B cell (primary cell): ENCODE measurements around the gene RRP1. TPM values are rescaled to one million over a fixed set of nuclear protein-coding genes. Genes with fewer than 3 reads are reported as not detected.

ENCODE experiments used
- ATAC-seq: fragments of 200-7000 bp; cut with Tn5 transposase; one replicate; pipeline ENCODE4 v1.10.0; 2021; ENCODE audit warnings: low read depth, mild to moderate bottlenecking, moderate number of reproducible peaks, moderate library complexity
- CTCF ChIA-PET: fragments of 350-600 bp; sonication (Branson Sonifier 250); formaldehyde crosslinking; loops from one replicate; lab custom pipeline; 2021; ENCODE audit warnings: antibody characterized with exemption, inconsistent platforms; lab: Charles Lee
- POLR2A ChIA-PET: fragments of 350-600 bp; sonication (Branson Sonifier 250); formaldehyde crosslinking; loops from one replicate; lab custom pipeline; 2021; ENCODE audit warnings: antibody characterized with exemption; lab: Charles Lee
- DNase-seq: peaks from one replicate; pipeline ENCODE4 v3.0.0; 2013
- H2AFZ ChIP-seq: 2 replicates; pipeline ENCODE4 v1.6.1; 2012; ENCODE audit warnings: mild to moderate bottlenecking, low read depth, low read length; ENCODE audit not compliant: insufficient read depth, poor library complexity, severe bottlenecking
- H3K27ac ChIP-seq, 2 donors: 1 replicate in 1 of 2; 2 replicates in 1 of 2; pipeline ENCODE4 v1.5.1; 2012 to 2013; ENCODE audit warnings: low read length in 2 of 2, mild to moderate bottlenecking in 2 of 2, moderate library complexity in 1 of 2
- H3K27me3 ChIP-seq, 4 experiments: fragments of 200-600 bp in 1 of 4; sonication (generic) in 1 of 4; replicated peaks in 1 of 4; 1 replicate in 2 of 4; 2 replicates in 2 of 4; pipeline versions ENCODE4 v1.6.1 to v1.7.0; 2013 to 2016; ENCODE audit warnings: low read length in 3 of 4, mild to moderate bottlenecking in 2 of 4, mixed read lengths in 1 of 4, moderate library complexity in 1 of 4; ENCODE audit not compliant: insufficient read depth in 4 of 4, control insufficient read depth in 3 of 4; ENCODE audit errors: control extremely low read depth in 1 of 4
- H3K36me3 ChIP-seq, 2 experiments: replicated peaks in 1 of 2; 1 replicate in 1 of 2; 2 replicates in 1 of 2; pipeline versions ENCODE4 v1.6.1 to v1.7.1; 2013; ENCODE audit warnings: low read length in 1 of 2; ENCODE audit not compliant: insufficient read depth in 2 of 2, control insufficient read depth in 1 of 2; ENCODE audit errors: control extremely low read depth in 1 of 2, extremely low read depth in 1 of 2
- H3K4me1 ChIP-seq, 2 donors: fragments of 200-600 bp in 1 of 2; sonication (generic) in 1 of 2; 1 replicate in 1 of 2; 2 replicates in 1 of 2; pipeline versions ENCODE4 v1.5.1 to v1.6.1; 2013 to 2017; ENCODE audit warnings: low read length in 2 of 2; ENCODE audit not compliant: control insufficient read depth in 2 of 2, insufficient read depth in 2 of 2
- H3K4me2 ChIP-seq: replicated peaks from 2 replicates; pipeline ENCODE3; 2012; ENCODE audit warnings: mild to moderate bottlenecking, low read depth, low read length; ENCODE audit not compliant: poor library complexity, severe bottlenecking
- H3K4me3 ChIP-seq, 5 experiments: fragments of 200-600 bp in 1 of 5; sonication (generic) in 1 of 5; 1 replicate in 3 of 5; 2 replicates in 2 of 5; pipeline versions ENCODE4 v1.5.1 to v1.7.0; 2011 to 2016; ENCODE audit warnings: low read length in 4 of 5, mild to moderate bottlenecking in 4 of 5, low read depth in 2 of 5, control low read depth in 1 of 5, moderate library complexity in 1 of 5; ENCODE audit not compliant: insufficient read depth in 1 of 5; ENCODE audit errors: control extremely low read depth in 1 of 5, extremely low read depth in 1 of 5
- H3K79me2 ChIP-seq: fragments of 200-600 bp; sonication (generic); one replicate; pipeline ENCODE4 v1.6.0; 2016; ENCODE audit warnings: low read length; ENCODE audit not compliant: control insufficient read depth, insufficient read depth
- H3K9ac ChIP-seq: fragments of 200-600 bp; sonication (generic); 2 replicates; pipeline ENCODE4 v1.6.1; 2017; ENCODE audit warnings: mild to moderate bottlenecking, low read length, moderate library complexity
- H3K9me3 ChIP-seq, 3 donors: one replicate each; pipeline versions ENCODE4 v1.6.1 to v1.7.1; 2013; ENCODE audit warnings: low read length in 2 of 3; ENCODE audit not compliant: control insufficient read depth in 2 of 3, insufficient read depth in 1 of 3; ENCODE audit errors: control extremely low read depth in 1 of 3
- H4K20me1 ChIP-seq: 2 replicates; pipeline ENCODE4 v1.6.0; 2012; ENCODE audit warnings: mild to moderate bottlenecking, low read length; ENCODE audit not compliant: insufficient read depth, control insufficient read depth, poor library complexity, severe bottlenecking
- H3K27ac Mint-ChIP-seq: one replicate; pipeline ENCODE4 v1.8.0; 2021; ENCODE audit warnings: mixed read lengths
- H3K27me3 Mint-ChIP-seq: one replicate; pipeline ENCODE4 v1.8.0; 2021; ENCODE audit warnings: mixed read lengths
- H3K4me1 Mint-ChIP-seq: one replicate; pipeline ENCODE4 v1.8.0; 2021; ENCODE audit warnings: mixed read lengths
- H3K4me3 Mint-ChIP-seq: one replicate; pipeline ENCODE4 v1.8.0; 2021; ENCODE audit warnings: mixed read lengths
- H3K9me3 Mint-ChIP-seq: one replicate; pipeline ENCODE4 v1.8.0; 2022; ENCODE audit warnings: mixed read lengths; ENCODE audit not compliant: insufficient read depth
- CTCF ChIP-seq: fragments of 200-600 bp; IDR thresholded peaks from one replicate; pipeline ENCODE4 v1.8.0; 2022; ENCODE audit warnings: antibody characterized with exemption, mild to moderate bottlenecking
- EZH2 ChIP-seq: IDR thresholded peaks from 2 replicates; pipeline ENCODE4 v1.6.1; 2012; ENCODE audit warnings: borderline replicate concordance, low read depth, mild to moderate bottlenecking, moderate library complexity, low read length; ENCODE audit not compliant: insufficient read depth, poor library complexity, severe bottlenecking
- WGBS: methylation state at CpG from one replicate; pipeline ENCODE4 v1.1.5; 2013; ENCODE audit warnings: missing lambda C conversion rate; ENCODE audit not compliant: insufficient coverage; 5-methylcytosine and 5-hydroxymethylcytosine counted together
- intact Hi-C: fragments of 100-400 bp; cut with micrococcal nuclease; formaldehyde crosslinking; loops from one replicate; pipeline ENCODE4 v1.10.0; 2022
- polyA plus RNA-seq: library from polyadenylated mRNA; depleted of rRNA; stranded (reverse); fragments of >200 nt; gene quantifications from 2 replicates; pipeline ENCODE4 v1.2.3, GENCODE V29; 2012
- total RNA-seq, 2 donors: library from RNA; stranded (reverse); fragments of 120-200 nt in 1 of 2; gene quantifications; 1 replicate in 1 of 2; 2 replicates in 1 of 2; pipeline versions ENCODE4 v1.2.3 to v1.2.4, GENCODE V29; 2013 to 2022

Gene RRP1
- total and polyA plus RNA-seq, 2 donors (not counting 1 experiment from before 2014, with no cell fraction given) = 9.6 to 27.8 TPM

GRCh38 chr21:43815991-43816390 is 26.6 kb downstream of the RRP1 start:
- ATAC-seq (no peak), DNase-seq (no peak)
- intact Hi-C loops = loop anchor here (10.0 kb wide), 1 partner anchor 669 kb away; no protein-coding TSS in a partner anchor
- H3K9ac ChIP-seq = no peak overlapping the region
- H3K79me2 ChIP-seq = no peaks in the 10 kb centered on the region
- H3K9me3 ChIP-seq = peaks cover 0 to 22% (median 9%) of the 10 kb centered on the region in 3 donors
- peaks cover 0 to 13% (median 3%) of the 10 kb centered on the region in 4 experiments for H3K27me3 ChIP-seq
- H2AFZ ChIP-seq = no peak overlapping the region
- H3K4me1 ChIP-seq = peaks cover 1 to 6% of the 10 kb centered on the region in 2 donors
- no peak overlapping the region for H3K27ac Mint-ChIP-seq
- ChIA-PET CTCF (no interaction called here), POLR2A (no interaction called here)
- peaks cover 9% of the 10 kb centered on the region for H3K4me1 Mint-ChIP-seq
- WGBS = 92% methylated on average over 15 of the region's 15 CpGs
- no peak overlapping the region for H3K27ac ChIP-seq
- H3K9me3 Mint-ChIP-seq = peaks cover 3% of the 10 kb centered on the region
- TF ChIP-seq EZH2 (no peak), CTCF (no peak)
- peaks cover 8% of the 10 kb centered on the region for H3K27me3 Mint-ChIP-seq
- H3K36me3 ChIP-seq = no peaks in the 10 kb centered on the region
- no peak overlapping the region for H3K4me3 Mint-ChIP-seq
- peaks cover 4% of the 10 kb centered on the region for H4K20me1 ChIP-seq
- H3K4me2 ChIP-seq = no peak overlapping the region
- H3K4me3 ChIP-seq = no peak overlapping the region

- no peak for DNase-seq
- Mint-ChIP-seq H3K27ac (no peak overlapping the region), H3K27me3 (peaks cover 8% of the 10 kb centered on the region), H3K9me3 (peaks cover 3% of the 10 kb centered on the region), H3K4me1 (peaks cover 8% of the 10 kb centered on the region), H3K4me3 (no peak overlapping the region)
- H3K27ac ChIP-seq = no peak overlapping the region
- CTCF ChIA-PET = no interaction called here
- POLR2A ChIA-PET = no interaction called here
- H2AFZ ChIP-seq = no peak overlapping the region
- 85% methylated on average over 14 of the region's 14 CpGs for WGBS
- H3K27me3 ChIP-seq = peaks cover 0 to 8% (median under 1%) of the 10 kb centered on the region in 4 experiments
- intact Hi-C loops = loop anchor here (10.0 kb wide), 1 partner anchor 668 kb away; no protein-coding TSS in a partner anchor
- no peak overlapping the region for H3K9ac ChIP-seq
- TF ChIP-seq CTCF (no peak), EZH2 (no peak)
- no peaks in the 10 kb centered on the region for H4K20me1 ChIP-seq
- H3K4me3 ChIP-seq = no peak overlapping the region
- no peaks in the 10 kb centered on the region for H3K36me3 ChIP-seq
- ATAC-seq = no peak
- no peak overlapping the region for H3K4me2 ChIP-seq
- H3K9me3 ChIP-seq = peaks cover 0 to 22% (median 9%) of the 10 kb centered on the region in 3 donors
- no peaks in the 10 kb centered on the region for H3K79me2 ChIP-seq
- H3K4me1 ChIP-seq = peaks cover 0 to 2% of the 10 kb centered on the region in 2 donors
These were observed 27.3 kb downstream of the RRP1 start for GRCh38 chr21:43816611-43817071.
